Upper lobe of left lung (tissue), 4 donors: ENCODE measurements around the gene SPACA4.

Experiments
- CTCF ChIP-seq, 6 experiments: fragments of 450-650 bp in 4 of 6; fragments of 200-600 bp in 2 of 6; sonication (generic) in 2 of 6; IDR thresholded peaks; one replicate each; pipeline ENCODE4 v1.5.1; 2016 to 2019; ENCODE audit warnings: antibody characterized with exemption in 6 of 6
- POLR2A ChIP-seq, 4 donors: fragments of 450-650 bp; IDR thresholded peaks; one replicate each; pipeline ENCODE4 v1.5.1; 2016 to 2017; ENCODE audit warnings: antibody characterized with exemption in 4 of 4, mild to moderate bottlenecking in 2 of 4

GRCh38 chr19:48633148-48634035, 26.9 kb downstream of the SPACA4 start:
- no peak for TF ChIP-seq CTCF (IDR thresholded peaks at IDR 0.05)
- no peak for TF ChIP-seq POLR2A (IDR thresholded peaks at IDR 0.05)
